Right lobe of liver (tissue), 6 donors: ENCODE results near the gene SLC30A5. TPM values are rescaled to one million over a fixed set of nuclear protein-coding genes. Genes with fewer than 3 reads are reported as not detected.
A peak's percentile ranks its signal among the peaks of the same experiment; 100 is the strongest.

Experiments used
- ATAC-seq, 4 donors: fragments of 200-7000 bp; cut with Tn5 transposase; one replicate each; pipeline ENCODE4 v1.9.1; 2020; ENCODE audit warnings: mild to moderate bottlenecking in 4 of 4, moderate library complexity in 4 of 4
- DNase-seq, 3 donors: peaks; one replicate each; pipeline ENCODE4 v3.0.0-alpha.2; 2020
- H3K27ac ChIP-seq, 3 donors: fragments of 200-600 bp; one replicate each; pipeline ENCODE4 v1.8.0; 2022
- H3K27me3 ChIP-seq, 2 donors: fragments of 200-600 bp; one replicate each; pipeline ENCODE4 v1.8.0; 2022
- H3K36me3 ChIP-seq, 4 donors: fragments of 200-600 bp; sonication (generic) in 1 of 4; one replicate each; pipeline versions ENCODE4 v1.5.1 to v1.8.0; 2017 to 2022; ENCODE audit warnings: control low read depth in 1 of 4
- H3K4me1 ChIP-seq, 4 donors: fragments of 200-600 bp; sonication (generic) in 1 of 4; one replicate each; pipeline versions ENCODE4 v1.5.1 to v1.8.0; 2017 to 2022; ENCODE audit warnings: control low read depth in 1 of 4
- H3K4me3 ChIP-seq, 3 donors: fragments of 200-600 bp; one replicate each; pipeline ENCODE4 v1.8.0; 2022
- H3K9me3 ChIP-seq, 4 donors: fragments of 200-600 bp; sonication (generic) in 1 of 4; one replicate each; pipeline versions ENCODE4 v1.5.1 to v1.8.0; 2017 to 2022; ENCODE audit warnings: control low read depth in 1 of 4
- CTCF ChIP-seq, 4 donors: fragments of 200-600 bp in 3 of 4; fragments of 450-650 bp in 1 of 4; IDR thresholded peaks; one replicate each; pipeline versions ENCODE4 v1.5.1 to v1.8.0; 2016 to 2022; ENCODE audit warnings: antibody characterized with exemption in 4 of 4, mild to moderate bottlenecking in 2 of 4
- POLR2A ChIP-seq: fragments of 450-650 bp; IDR thresholded peaks from one replicate; pipeline ENCODE4 v1.6.1; 2017; ENCODE audit warnings: antibody characterized with exemption, mild to moderate bottlenecking
- WGBS: methylation state at CpG from one replicate; pipeline ENCODE4 v1.1.6; 2018; ENCODE audit warnings: low coverage, low lambda C conversion rate; ENCODE audit not compliant: insufficient coverage; ENCODE audit errors: missing lambda C conversion rate; 5-methylcytosine and 5-hydroxymethylcytosine counted together
- intact Hi-C, 2 donors: fragments of 100-400 bp; cut with DNase I; formaldehyde crosslinking; loops; one replicate each; pipeline versions ENCODE4 v1.11.2 to v1.14.1; 2022
- small RNA-seq, 2 experiments: library from RNA; depleted of rRNA; stranded (forward); fragments of <200 nt; gene quantifications; one replicate each; pipeline ENCODE3, GENCODE V24; 2016
- total RNA-seq, 6 experiments: library from RNA; depleted of rRNA in 2 of 6; stranded (reverse); fragments of >200 nt in 2 of 6; fragmentation: NEBNext Ultra II Directional in 3 of 6; extraction: Animal tissue kit (Norgen Biotek cat#: 25700) in 3 of 6; gene quantifications; one replicate each; pipeline versions ENCODE4 v1.1.0 to v1.2.4, GENCODE V29; 2016 to 2023
- donor health status: DM: no; HTN: yes; CAD: no.
- donor health status: DM: no; HTN: no; CAD: no.
- donor health status: DM: no; HTN: no; CAD: no.
- donor health status: DM: no; HTN: yes; CAD: no.
- donor health status: DM: no; HTN: yes; CAD: no.

The SLC30A5 gene
- total RNA-seq, 6 experiments from 2014 or later, result 18.7 to 29.4 (median 23.4) TPM

GRCh38 chr5:69167493-69167855 lies 73.7 kb downstream of the SLC30A5 start:
- DNase-seq, result no peak
- Histone ChIP-seq H3K9me3 (no peaks in the 10 kb centered on the region), H3K27me3 (no peaks in the 10 kb centered on the region), H3K4me1 (peaks cover 0 to 13% (median 2%) of the 10 kb centered on the region in 4 donors), H3K4me3 (peak overlapping the region; percentile 56 to 73 (median 71)), H3K27ac (no peak overlapping the region), H3K36me3 (no peaks in the 10 kb centered on the region)
- WGBS, result 2% methylated on average over 11 of the region's 11 CpGs
- TF ChIP-seq CTCF (IDR thresholded peaks at IDR 0.05) (no peak), POLR2A (no peak)
- no peak for ATAC-seq
- intact Hi-C loops, result no loop called here

- TF ChIP-seq POLR2A (no peak), CTCF (IDR thresholded peaks at IDR 0.05) (no peak)
- Histone ChIP-seq H3K36me3 (no peaks in the 10 kb centered on the region), H3K27ac (no peak overlapping the region), H3K4me1 (peaks cover 0 to 13% (median 2%) of the 10 kb centered on the region in 4 donors), H3K4me3 (peak overlapping the region in 1 of 3 donors; percentile 71), H3K9me3 (no peaks in the 10 kb centered on the region), H3K27me3 (no peaks in the 10 kb centered on the region)
- no peak for ATAC-seq
- WGBS, result 50% methylated on average over 8 of the region's 8 CpGs
- intact Hi-C loops, result no loop called here
- no peak for DNase-seq
Observed at GRCh38 chr5:69167929-69168328, 74.1 kb downstream of the SLC30A5 start.

DNA sequence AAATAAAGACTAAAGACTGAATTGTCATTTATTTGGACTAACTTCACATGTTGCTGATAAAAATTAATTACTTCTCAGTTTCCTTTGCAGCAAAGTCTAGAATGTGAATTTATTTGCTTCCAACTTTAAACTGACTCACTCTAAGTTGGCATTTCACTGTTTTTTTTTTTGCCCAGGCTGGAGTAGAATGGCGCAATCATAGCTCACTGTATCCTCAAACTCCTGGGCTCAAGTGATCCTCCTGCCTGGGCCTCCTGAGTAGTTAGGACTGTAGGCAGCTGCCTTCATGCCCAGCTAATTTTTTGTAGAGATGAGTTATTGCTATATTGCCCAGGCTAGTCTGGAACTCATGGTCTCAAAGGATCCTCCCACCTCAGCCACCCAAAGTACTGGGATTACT lies 76.7 kb downstream of the SLC30A5 start:
- TF ChIP-seq CTCF (IDR thresholded peaks at IDR 0.05) (no peak), POLR2A (no peak)
- DNase-seq, result no peak
- ATAC-seq, result no peak
- H3K4me3 ChIP-seq, result no peak overlapping the region
- no peak overlapping the region for H3K27ac ChIP-seq
- intact Hi-C loops, result no loop called here
- 100% methylated on average over 1 of the region's 1 CpG for WGBS
- H3K36me3 ChIP-seq, result no peaks in the 10 kb centered on the region
- no peaks in the 10 kb centered on the region for H3K27me3 ChIP-seq
- peaks cover 0 to 13% (median 2%) of the 10 kb centered on the region in 4 donors for H3K4me1 ChIP-seq
- H3K9me3 ChIP-seq, result no peaks in the 10 kb centered on the region

DNA sequence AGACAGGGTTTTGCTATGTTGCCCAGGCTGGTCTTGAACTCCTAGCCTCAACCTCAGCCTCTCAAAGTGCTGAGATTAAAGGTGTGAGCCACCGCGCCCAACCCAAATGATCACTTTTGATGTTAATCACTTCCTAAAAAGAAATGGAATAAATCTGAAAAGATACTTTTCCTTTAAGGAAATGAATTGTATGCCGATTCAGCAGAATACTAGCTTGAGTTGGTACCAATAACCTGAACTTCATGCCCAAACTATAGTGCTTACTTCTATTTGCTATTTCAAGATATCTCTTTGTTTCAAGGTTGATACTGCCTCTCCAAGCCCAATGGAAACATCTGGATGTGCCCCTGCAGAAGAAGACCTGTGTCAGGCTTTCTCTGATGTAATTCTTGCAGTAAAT lies 77.2 kb downstream of the SLC30A5 start:
- Histone ChIP-seq H3K4me1 (peaks cover 0 to 13% (median 2%) of the 10 kb centered on the region in 4 donors), H3K9me3 (no peaks in the 10 kb centered on the region), H3K36me3 (no peaks in the 10 kb centered on the region), H3K27ac (no peak overlapping the region), H3K27me3 (no peaks in the 10 kb centered on the region), H3K4me3 (no peak overlapping the region)
- no peak for ATAC-seq
- DNase-seq, result no peak
- TF ChIP-seq CTCF (IDR thresholded peaks at IDR 0.05) (no peak), POLR2A (no peak)
- intact Hi-C loops, result no loop called here
- 95% methylated on average over 3 of the region's 3 CpGs for WGBS

Small RNA genes within 50 kb of the gene (small RNA-seq; reads per million reads assigned to genes)
- gene SNORA50D (0 reads per million in 2 experiments), gene SUMO2P4 (0 reads per million in 2 experiments)

Other genes with a start within 250 kb of the SLC30A5 start
- gene CCNB1, start 73.1 kb downstream of the SLC30A5 start, total RNA-seq, result 1 to 10 TPM; 1.9 to 5.9 (median 3.7) TPM
- gene CENPH, start 95.6 kb downstream of the SLC30A5 start, total RNA-seq, result 1 to 10 TPM in 5 of 6 experiments, under 1 TPM in 1; 0.95 to 3.8 (median 1.1) TPM
- 1 to 10 TPM; 6.0 to 10.0 (median 8.1) TPM for gene CDK7, start 140.9 kb downstream of the SLC30A5 start, total RNA-seq
- gene CCDC125, start 238.8 kb downstream of the SLC30A5 start, total RNA-seq, result 10 to 100 TPM; 12.8 to 19.3 (median 15.1) TPM